Common myeloid progenitor, CD34-positive (primary cell): ENCODE measurements around the gene MYOG. TPM values are rescaled to one million over a fixed set of nuclear protein-coding genes. Genes with fewer than 3 reads are reported as not detected.

Experiments used
- CTCF ChIA-PET: fragments of 350-600 bp; sonication (Branson Sonifier 250); formaldehyde crosslinking; loops from one replicate; lab custom pipeline; 2021; ENCODE audit warnings: antibody characterized with exemption; lab: Charles Lee
- POLR2A ChIA-PET: fragments of 350-600 bp; sonication (Branson Sonifier 250); formaldehyde crosslinking; loops from one replicate; lab custom pipeline; 2021; ENCODE audit warnings: antibody characterized with exemption; lab: Charles Lee
- DNase-seq, 3 donors: peaks; one replicate each; pipeline versions ENCODE4 v3.0.0 to v3.0.0-alpha.2; 2013
- H3K27ac ChIP-seq, 2 experiments: 1 replicate in 1 of 2; 2 replicates in 1 of 2; pipeline ENCODE4 v1.7.0; 2013; ENCODE audit warnings: inconsistent platforms in 2 of 2, low read length in 2 of 2, mild to moderate bottlenecking in 2 of 2, low read depth in 1 of 2, moderate library complexity in 1 of 2; ENCODE audit not compliant: severe bottlenecking in 2 of 2, insufficient read depth in 1 of 2, poor library complexity in 1 of 2
- H3K27me3 ChIP-seq, 5 experiments: replicated peaks in 2 of 5; 1 replicate in 3 of 5; 2 replicates in 2 of 5; pipeline versions ENCODE4 v1.6.1 to v1.7.0; 2013; ENCODE audit warnings: low read length in 4 of 5, mild to moderate bottlenecking in 2 of 5, moderate library complexity in 2 of 5, inconsistent platforms in 1 of 5; ENCODE audit not compliant: insufficient read depth in 5 of 5, control insufficient read depth in 4 of 5
- H3K36me3 ChIP-seq, 4 experiments: 1 replicate in 2 of 4; 2 replicates in 2 of 4; pipeline versions ENCODE4 v1.6.1 to v1.7.0; 2013; ENCODE audit warnings: low read length in 3 of 4, control low read depth in 1 of 4, mild to moderate bottlenecking in 1 of 4; ENCODE audit not compliant: control insufficient read depth in 4 of 4, insufficient read depth in 4 of 4
- H3K4me1 ChIP-seq, 4 experiments: 1 replicate in 3 of 4; 2 replicates in 1 of 4; pipeline versions ENCODE4 v1.6.1 to v1.7.1; 2013; ENCODE audit warnings: low read length in 3 of 4, mild to moderate bottlenecking in 3 of 4, control low read depth in 1 of 4, inconsistent platforms in 1 of 4, moderate library complexity in 1 of 4; ENCODE audit not compliant: control insufficient read depth in 4 of 4, insufficient read depth in 4 of 4; ENCODE audit errors: control extremely low read depth in 1 of 4
- H3K4me3 ChIP-seq, 7 experiments: 1 replicate in 4 of 7; 2 replicates in 3 of 7; pipeline versions ENCODE4 v1.5.1 to v1.7.0; 2013; ENCODE audit warnings: mild to moderate bottlenecking in 7 of 7, low read length in 6 of 7, moderate library complexity in 6 of 7, inconsistent platforms in 2 of 7, low read depth in 2 of 7, control low read depth in 1 of 7; ENCODE audit not compliant: insufficient read depth in 4 of 7, control insufficient read depth in 1 of 7; ENCODE audit errors: extremely low read depth in 1 of 7
- H3K9me3 ChIP-seq, 5 experiments: 1 replicate in 4 of 5; 2 replicates in 1 of 5; pipeline versions ENCODE4 v1.6.1 to v1.7.1; 2013; ENCODE audit warnings: low read length in 4 of 5, mild to moderate bottlenecking in 2 of 5, inconsistent platforms in 1 of 5, low read depth in 1 of 5, moderate library complexity in 1 of 5; ENCODE audit not compliant: control insufficient read depth in 4 of 5, insufficient read depth in 2 of 5; ENCODE audit errors: control extremely low read depth in 1 of 5
- WGBS: methylation state at CpG from one replicate; pipeline ENCODE4 v1.1.5; 2013; ENCODE audit not compliant: insufficient coverage; 5-methylcytosine and 5-hydroxymethylcytosine counted together
- polyA plus RNA-seq: library from polyadenylated mRNA; unstranded; fragments of 120-200 nt; gene quantifications from one replicate; pipeline ENCODE4 v1.2.1, GENCODE V29; 2013

The MYOG gene
- polyA plus RNA-seq: not detected

GRCh38 chr1:203085528-203086406 is at the start of gene MYOG:
MYOG (minus strand) TSS chr1:203086012; CDS start chr1:203085961, 51 bp downstream.
- no peak for DNase-seq
- Histone ChIP-seq H3K27me3 (peaks cover 0 to 6% (median 0%) of the 10 kb centered on the region in 5 experiments), H3K4me1 (peaks cover 0 to 7% (median 4%) of the 10 kb centered on the region in 4 experiments), H3K27ac (no peak within 1 kb of the TSS), H3K4me3 (no peak within 1 kb of the TSS), H3K36me3 (no peaks in the 10 kb centered on the region), H3K9me3 (no peaks in the 10 kb centered on the region)
- POLR2A ChIA-PET: no interaction called here
- CTCF ChIA-PET: interaction anchor here (0.9 to 2.7 kb wide), 4 partner anchors 10 to 46 kb away, joined by 3 to 8 read pairs (median 4); no protein-coding TSS in a partner anchor
- 91% methylated on average over 28 of the region's 36 CpGs for WGBS

- CTCF ChIA-PET: interaction anchor here (0.6 to 25.2 kb wide), 8 partner anchors 9 to 1419 kb away, joined by 3 to 313 read pairs (median 13); partner anchors contain the start of gene MYBPH
- POLR2A ChIA-PET: no interaction called here
- H3K4me3 ChIP-seq: no peak overlapping the region
- DNase-seq: peak in 1 of 3 donors; percentile 18
- H3K9me3 ChIP-seq: no peaks in the 10 kb centered on the region
- peaks cover 0 to 25% (median 17%) of the 10 kb centered on the region in 5 experiments for H3K27me3 ChIP-seq
- WGBS: 74% methylated on average over 8 of the region's 12 CpGs
- no peak overlapping the region for H3K27ac ChIP-seq
- no peaks in the 10 kb centered on the region for H3K36me3 ChIP-seq
- peaks cover 4 to 15% (median 10%) of the 10 kb centered on the region in 4 experiments for H3K4me1 ChIP-seq
Measured at GRCh38 chr1:203133970-203134725, 48.3 kb upstream of the MYOG start.

GRCh38 chr1:203131548-203132200 is 45.9 kb upstream of the MYOG start:
- H3K27me3 ChIP-seq: peaks cover 0 to 48% (median 29%) of the 10 kb centered on the region in 5 experiments
- POLR2A ChIA-PET: no interaction called here
- no peak for DNase-seq
- CTCF ChIA-PET: interaction anchor here (1.2 to 25.2 kb wide), 7 partner anchors 14 to 138 kb away, joined by 3 to 313 read pairs (median 15); partner anchors contain the start of gene MYBPH
- 95% methylated on average over 9 of the region's 9 CpGs for WGBS
- H3K27ac ChIP-seq: no peak overlapping the region
- H3K36me3 ChIP-seq: no peaks in the 10 kb centered on the region
- no peaks in the 10 kb centered on the region for H3K9me3 ChIP-seq
- H3K4me3 ChIP-seq: no peak overlapping the region
- peaks cover 4 to 27% (median 20%) of the 10 kb centered on the region in 4 experiments for H3K4me1 ChIP-seq

- POLR2A ChIA-PET: interaction anchor here (1.0 kb wide), 1 partner anchor 8 kb away, joined by 3 read pairs; no protein-coding TSS in a partner anchor
- no peaks in the 10 kb centered on the region for H3K9me3 ChIP-seq
- DNase-seq: no peak
- H3K4me3 ChIP-seq: no peak overlapping the region
- peaks cover under 1 to 58% (median 36%) of the 10 kb centered on the region in 5 experiments for H3K27me3 ChIP-seq
- no peaks in the 10 kb centered on the region for H3K36me3 ChIP-seq
- peaks cover 0 to 19% (median 10%) of the 10 kb centered on the region in 4 experiments for H3K4me1 ChIP-seq
- no peak overlapping the region for H3K27ac ChIP-seq
- WGBS: 100% methylated on average over 3 of the region's 3 CpGs
- CTCF ChIA-PET: interaction anchor here (0.7 to 25.2 kb wide), 6 partner anchors 9 to 139 kb away, joined by 3 to 313 read pairs (median 30); partner anchors contain the start of gene MYBPH
Measured at GRCh38 chr1:203130358-203130985, 44.7 kb upstream of the MYOG start.

- Histone ChIP-seq H3K4me1 (peaks cover 0 to 19% (median 8%) of the 10 kb centered on the region in 4 experiments), H3K4me3 (no peak overlapping the region), H3K27me3 (peaks cover 3 to 64% (median 39%) of the 10 kb centered on the region in 5 experiments), H3K27ac (no peak overlapping the region), H3K36me3 (no peaks in the 10 kb centered on the region), H3K9me3 (no peaks in the 10 kb centered on the region)
- ChIA-PET POLR2A (no interaction called here), CTCF (interaction anchor here (0.7 to 25.2 kb wide), 7 partner anchors 9 to 95 kb away, joined by 3 to 313 read pairs (median 4); partner anchors contain the start of gene MYBPH)
- WGBS: 71% methylated on average over 7 of the region's 7 CpGs
- DNase-seq: no peak
Measured at GRCh38 chr1:203129501-203130231, 43.9 kb upstream of the MYOG start.
